GM06990 (cell line): ENCODE results near the gene ERAL1.

Experiments used
- DNase-seq: peaks from one replicate; pipeline ENCODE4 v3.0.0-alpha.2; 2011; ENCODE audit not compliant: insufficient read length; ENCODE audit errors: extremely low read depth
- H3K27me3 ChIP-seq: replicated peaks from 2 replicates; pipeline ENCODE4 v1.6.0; 2011; ENCODE audit warnings: low read length; ENCODE audit not compliant: control insufficient read depth, insufficient read depth
- H3K36me3 ChIP-seq: 2 replicates; pipeline ENCODE4 v1.5.1; 2011; ENCODE audit warnings: low read length; ENCODE audit not compliant: control insufficient read depth, insufficient read depth
- H3K4me3 ChIP-seq: replicated peaks from 2 replicates; pipeline ENCODE4 v1.5.1; 2011; ENCODE audit warnings: low read depth, mild to moderate bottlenecking, control low read depth, low read length
- CTCF ChIP-seq: IDR thresholded peaks from 2 replicates; pipeline ENCODE4 v1.5.1; 2011; ENCODE audit warnings: low read length, control low read depth, mild to moderate bottlenecking, inconsistent platforms; ENCODE audit not compliant: insufficient read depth, poor library complexity, severe bottlenecking

ERAL1 gene

GRCh38 chr17:28878158-28878910 is 23.5 kb downstream of the ERAL1 start:
- DNase-seq = no peak
- no peaks in the 10 kb centered on the region for H3K27me3 ChIP-seq
- no peak for TF ChIP-seq CTCF
- no peak overlapping the region for H3K4me3 ChIP-seq
- H3K36me3 ChIP-seq = peaks cover 27% of the 10 kb centered on the region

DNA sequence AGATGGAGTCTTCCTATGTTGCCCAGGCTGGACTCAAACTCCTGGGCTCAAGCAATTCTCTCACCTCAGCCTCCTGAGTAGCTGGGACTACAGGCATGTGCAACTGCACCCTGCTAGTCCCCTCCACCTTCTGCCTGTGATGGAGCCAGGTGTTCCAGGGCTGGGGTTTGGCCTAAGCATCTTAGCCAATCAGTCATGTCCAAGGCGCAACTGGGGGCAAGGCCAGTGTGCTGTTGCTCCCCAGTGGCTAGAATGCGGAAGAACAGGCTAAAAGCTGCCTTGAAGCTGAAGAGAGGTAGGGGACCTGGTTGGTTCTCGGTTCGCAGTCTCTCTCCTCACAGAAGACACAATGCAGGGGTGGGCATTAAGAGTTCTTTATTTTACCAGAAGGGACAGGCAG is 24.2 kb downstream of the ERAL1 start:
- Histone ChIP-seq H3K36me3 (peaks cover 29% of the 10 kb centered on the region), H3K4me3 (no peak overlapping the region)
- no peak for DNase-seq

DNA sequence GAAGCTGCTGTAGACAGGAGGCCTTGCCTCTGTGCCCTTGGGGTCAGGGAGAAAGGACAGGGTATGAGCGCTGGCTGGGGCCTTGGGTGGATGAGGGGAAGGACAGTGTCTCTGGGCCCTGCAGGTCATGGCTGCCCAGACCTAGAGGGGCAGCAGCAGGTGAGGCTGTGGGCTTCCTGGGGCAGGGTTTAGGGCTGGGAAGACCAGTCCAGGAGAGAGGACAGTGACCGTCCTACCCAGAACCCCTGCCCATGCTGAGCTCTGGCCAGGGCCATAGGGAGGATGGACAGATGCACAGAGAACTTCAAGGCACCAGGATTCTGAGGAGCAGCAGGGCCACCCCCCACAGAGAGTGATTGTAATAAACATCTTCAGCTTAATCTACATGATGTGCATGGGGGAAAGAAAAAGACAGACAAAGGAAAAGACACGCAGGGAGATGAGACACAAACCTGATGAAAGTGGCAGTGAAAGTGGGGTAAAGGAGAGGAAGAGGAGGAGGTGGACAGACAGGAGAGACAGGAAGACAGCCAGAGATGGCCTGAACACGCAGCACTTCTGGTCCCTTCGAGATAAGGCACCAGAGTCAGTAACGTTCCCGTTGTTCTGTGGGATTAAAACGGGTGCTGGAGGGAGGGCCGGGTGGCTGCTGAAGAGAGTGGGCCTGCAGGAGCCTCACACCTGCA is 25.2 kb downstream of the ERAL1 start:
- TF ChIP-seq CTCF = no peak
- H3K36me3 ChIP-seq = peaks cover 32% of the 10 kb centered on the region
- no peak overlapping the region for H3K4me3 ChIP-seq
- no peaks in the 10 kb centered on the region for H3K27me3 ChIP-seq
- DNase-seq = no peak

More for the DNA sequence above, 24.2 kb downstream of the ERAL1 start:
- H3K27me3 ChIP-seq = no peaks in the 10 kb centered on the region
- peak; percentile 44 for TF ChIP-seq CTCF

- DNase-seq = no peak
- H3K36me3 ChIP-seq = peaks cover 32% of the 10 kb centered on the region
Measured at GRCh38 chr17:28880572-28880945, 25.7 kb downstream of the ERAL1 start.

DNA sequence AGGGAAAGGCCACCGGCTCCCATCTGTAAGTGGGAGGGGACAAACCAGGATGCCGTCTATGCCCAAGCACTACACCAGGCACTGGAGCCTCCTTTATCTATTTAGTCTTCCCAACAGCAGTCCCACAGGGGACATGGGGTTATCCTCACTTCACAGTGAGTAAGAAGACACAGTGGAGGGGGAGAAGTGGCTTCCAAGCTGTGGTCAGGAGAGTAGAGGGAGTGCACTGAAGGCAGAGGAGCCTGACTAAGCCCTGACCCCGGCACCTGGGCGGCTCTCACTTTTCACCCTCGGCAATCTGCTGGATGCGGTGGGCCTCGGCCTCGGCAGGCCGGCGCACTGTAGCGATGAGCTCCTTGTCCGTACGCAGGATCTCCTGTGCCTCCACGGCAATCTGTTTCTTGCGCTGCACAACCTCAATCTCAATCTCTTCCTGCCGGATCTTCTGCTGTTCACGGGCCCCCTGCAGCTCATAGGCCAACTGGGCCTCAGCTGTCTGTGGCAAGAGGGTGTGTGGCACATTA is 26.8 kb downstream of the ERAL1 start:
- Histone ChIP-seq H3K4me3 (no peak overlapping the region), H3K36me3 (peaks cover 32% of the 10 kb centered on the region), H3K27me3 (no peaks in the 10 kb centered on the region)
- TF ChIP-seq CTCF = no peak
- no peak for DNase-seq

More at GRCh38 chr17:28880572-28880945, 25.7 kb downstream of the ERAL1 start:
- no peak for TF ChIP-seq CTCF
- Histone ChIP-seq H3K4me3 (no peak overlapping the region), H3K27me3 (no peaks in the 10 kb centered on the region)
